PC-3 (cell line): Measurements from ENCODE around the gene HECTD1. TPM values are rescaled to one million over a fixed set of nuclear protein-coding genes. Genes with fewer than 3 reads are reported as not detected.

Source experiments
- ATAC-seq: fragments of 200-7000 bp; cut with Tn5 transposase; 2 replicates; pipeline ENCODE4 v1.9.1; 2020; ENCODE audit warnings: mild to moderate bottlenecking, moderate library complexity
- BruUV-seq: library from RNA; stranded (reverse); fragments of 400-500 nt; replicated peaks from 2 replicates; lab custom pipeline; 2021; lab: Mats Ljungman, UMichigan
- CTCF ChIA-PET: fragments of 300-600 bp; sonication (Branson Sonifier 250); formaldehyde crosslinking; loops from one replicate; lab custom pipeline; 2022; ENCODE audit warnings: antibody characterized with exemption; lab: Charles Lee
- POLR2A ChIA-PET: fragments of 300-600 bp; sonication (Branson Sonifier 250); formaldehyde crosslinking; loops from one replicate; lab custom pipeline; 2022; ENCODE audit warnings: antibody characterized with exemption; ENCODE audit not compliant: unreplicated experiment; lab: Charles Lee
- DNase-seq: peaks from one replicate; pipeline ENCODE4 v3.0.0-alpha.2; 2015
- H2AFZ ChIP-seq: fragments of 300-600 bp; sonication (generic); 2 replicates; pipeline ENCODE4 v1.6.0; 2016; ENCODE audit warnings: antibody characterized with exemption, low read length
- H3F3A ChIP-seq: fragments of 300-600 bp; sonication (generic); one replicate; pipeline ENCODE4 v1.6.0; 2017; ENCODE audit warnings: antibody characterized with exemption, low read length, control low read depth, mild to moderate bottlenecking; ENCODE audit not compliant: unreplicated experiment
- H3K27ac ChIP-seq: fragments of 300-600 bp; sonication (generic); 2 replicates; pipeline ENCODE4 v1.5.1; 2016; ENCODE audit warnings: mild to moderate bottlenecking, low read length
- H3K27me3 ChIP-seq: fragments of 300-600 bp; sonication (generic); 2 replicates; pipeline ENCODE4 v1.6.1; 2016; ENCODE audit warnings: low read length, mixed read lengths
- H3K36me3 ChIP-seq: fragments of 300-600 bp; sonication (generic); 2 replicates; pipeline ENCODE4 v1.6.1; 2016; ENCODE audit warnings: low read depth, mixed run types, low read length, mixed read lengths
- H3K4me1 ChIP-seq: fragments of 300-600 bp; sonication (generic); 2 replicates; pipeline ENCODE4 v1.5.1; 2016; ENCODE audit warnings: low read length; ENCODE audit not compliant: insufficient read depth
- H3K4me2 ChIP-seq: fragments of 300-600 bp; sonication (generic); 2 replicates; pipeline ENCODE4 v1.6.0; 2016; ENCODE audit warnings: low read length
- H3K4me3 ChIP-seq: fragments of 300-600 bp; sonication (generic); 2 replicates; pipeline ENCODE4 v1.5.1; 2016; ENCODE audit warnings: mild to moderate bottlenecking, low read length, mixed read lengths
- H3K79me2 ChIP-seq: fragments of 300-600 bp; sonication (generic); 2 replicates; pipeline ENCODE4 v1.6.1; 2017; ENCODE audit warnings: low read length, mixed read lengths
- H3K9ac ChIP-seq: fragments of 300-600 bp; sonication (generic); 2 replicates; pipeline ENCODE4 v1.6.0; 2016; ENCODE audit warnings: mild to moderate bottlenecking, low read length
- H3K9me2 ChIP-seq: fragments of 300-600 bp; sonication (generic); replicated peaks from 2 replicates; pipeline ENCODE4 v1.6.1; 2016; ENCODE audit warnings: mixed run types, low read length, mixed read lengths
- H3K9me3 ChIP-seq: fragments of 300-600 bp; sonication (generic); 2 replicates; pipeline ENCODE4 v1.6.1; 2016; ENCODE audit warnings: low read length, mixed read lengths
- H4K20me1 ChIP-seq: fragments of 300-600 bp; sonication (generic); 2 replicates; pipeline ENCODE4 v1.6.1; 2016; ENCODE audit warnings: low read length, mixed read lengths
- EZH2 ChIP-seq: fragments of 300-600 bp; sonication (generic); IDR thresholded peaks from one replicate; pipeline ENCODE4 v1.6.1; 2017; ENCODE audit warnings: antibody characterized with exemption, mild to moderate bottlenecking, low read length; ENCODE audit not compliant: unreplicated experiment
- EZH2phosphoT487 ChIP-seq: fragments of 300-600 bp; sonication (generic); IDR thresholded peaks from 2 replicates; pipeline ENCODE4 v1.6.1; 2018; ENCODE audit warnings: mild to moderate bottlenecking, antibody characterized with exemption, low read length, borderline replicate concordance
- intact Hi-C: fragments of 100-400 bp; cut with micrococcal nuclease; formaldehyde crosslinking; loops from 2 replicates; pipeline ENCODE4 v1.9.0; 2023
- total RNA-seq: library from RNA; depleted of rRNA; stranded (reverse); fragments of >200 nt; gene quantifications from 2 replicates; pipeline ENCODE4 v1.2.3, GENCODE V29; 2014
- TF ChIP-seq, protein P1 (sequence below): fragments of 300-600 bp; sonication (generic); conservative IDR thresholded peaks from 2 replicates; pipeline ENCODE4 v1.5.1; 2017; ENCODE audit warnings: antibody characterized with exemption, low read depth, mild to moderate bottlenecking, low read length

Gene HECTD1
- total RNA-seq, 1 experiment from 2014 or later: 152 TPM

DNA sequence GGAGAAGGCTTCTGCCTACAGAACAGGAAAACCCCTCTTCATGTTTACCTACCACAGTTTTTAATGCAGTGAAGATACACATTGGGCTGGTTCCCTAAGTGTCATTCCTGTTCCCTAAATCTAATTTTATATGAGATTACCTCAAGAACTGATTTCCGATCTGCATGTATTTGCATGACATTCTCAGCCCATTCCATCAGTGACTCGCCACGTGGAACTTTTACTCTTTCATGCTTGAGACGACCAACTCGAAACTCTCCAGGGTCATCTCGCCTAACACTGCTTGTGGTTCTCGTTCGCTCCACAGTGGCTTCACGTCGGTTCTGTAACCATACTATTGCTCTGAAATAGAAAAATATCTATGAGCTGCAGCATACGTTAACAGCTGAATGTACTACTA is 98.3 kb downstream of the HECTD1 start:
- Histone ChIP-seq H4K20me1 (no peaks in the 10 kb centered on the region), H2AFZ (no peak overlapping the region), H3K27ac (no peak overlapping the region), H3K79me2 (no peaks in the 10 kb centered on the region), H3K4me3 (no peak overlapping the region), H3K36me3 (peaks cover 64% of the 10 kb centered on the region), H3K4me1 (no peaks in the 10 kb centered on the region), H3K9me2 (no peaks in the 10 kb centered on the region), H3K4me2 (no peak overlapping the region), H3F3A (no peaks in the 10 kb centered on the region), H3K27me3 (no peaks in the 10 kb centered on the region), H3K9me3 (no peaks in the 10 kb centered on the region), H3K9ac (no peak overlapping the region)
- POLR2A ChIA-PET: no interaction called here
- ATAC-seq (no peak), DNase-seq (no peak)
- CTCF ChIA-PET: no interaction called here
- intact Hi-C loops: no loop called here
- TF ChIP-seq, protein P1, sequence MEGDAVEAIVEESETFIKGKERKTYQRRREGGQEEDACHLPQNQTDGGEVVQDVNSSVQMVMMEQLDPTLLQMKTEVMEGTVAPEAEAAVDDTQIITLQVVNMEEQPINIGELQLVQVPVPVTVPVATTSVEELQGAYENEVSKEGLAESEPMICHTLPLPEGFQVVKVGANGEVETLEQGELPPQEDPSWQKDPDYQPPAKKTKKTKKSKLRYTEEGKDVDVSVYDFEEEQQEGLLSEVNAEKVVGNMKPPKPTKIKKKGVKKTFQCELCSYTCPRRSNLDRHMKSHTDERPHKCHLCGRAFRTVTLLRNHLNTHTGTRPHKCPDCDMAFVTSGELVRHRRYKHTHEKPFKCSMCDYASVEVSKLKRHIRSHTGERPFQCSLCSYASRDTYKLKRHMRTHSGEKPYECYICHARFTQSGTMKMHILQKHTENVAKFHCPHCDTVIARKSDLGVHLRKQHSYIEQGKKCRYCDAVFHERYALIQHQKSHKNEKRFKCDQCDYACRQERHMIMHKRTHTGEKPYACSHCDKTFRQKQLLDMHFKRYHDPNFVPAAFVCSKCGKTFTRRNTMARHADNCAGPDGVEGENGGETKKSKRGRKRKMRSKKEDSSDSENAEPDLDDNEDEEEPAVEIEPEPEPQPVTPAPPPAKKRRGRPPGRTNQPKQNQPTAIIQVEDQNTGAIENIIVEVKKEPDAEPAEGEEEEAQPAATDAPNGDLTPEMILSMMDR: no peak
- no peak for TF ChIP-seq EZH2
- TF ChIP-seq EZH2phosphoT487: no peak
- no TSS peak for BruUV-seq

DNA sequence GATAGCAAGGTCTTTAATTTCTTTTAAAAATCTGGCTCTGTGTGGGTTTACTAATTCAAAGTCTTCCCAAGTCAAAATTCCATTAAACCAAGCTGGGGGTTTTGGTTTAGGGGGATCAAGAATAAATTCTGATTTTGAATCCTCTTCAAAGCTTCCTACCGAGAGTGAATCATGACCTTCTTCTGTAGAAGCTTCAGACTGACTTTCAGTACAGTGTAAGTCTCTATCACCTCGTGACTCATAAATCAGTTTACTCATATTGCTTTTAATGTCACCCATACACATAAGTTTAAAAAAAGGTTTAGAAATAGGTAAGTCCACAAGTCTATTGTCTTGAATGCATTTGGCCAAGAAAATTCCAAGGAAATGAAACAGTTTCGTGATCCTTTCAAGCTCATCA is 100.8 kb downstream of the HECTD1 start:
- Histone ChIP-seq H3K4me2 (no peak overlapping the region), H3K9me3 (no peaks in the 10 kb centered on the region), H3K9ac (no peak overlapping the region), H3K4me1 (no peaks in the 10 kb centered on the region), H3K27me3 (no peaks in the 10 kb centered on the region), H3F3A (no peaks in the 10 kb centered on the region), H2AFZ (no peak overlapping the region), H3K27ac (no peak overlapping the region), H3K9me2 (no peaks in the 10 kb centered on the region), H3K36me3 (peaks cover 59% of the 10 kb centered on the region), H3K4me3 (no peak overlapping the region), H3K79me2 (no peaks in the 10 kb centered on the region), H4K20me1 (no peaks in the 10 kb centered on the region)
- peak; percentile 27 for DNase-seq
- POLR2A ChIA-PET: interaction anchor here (0.6 kb wide), 1 partner anchor 99 kb away, joined by 3 read pairs; no protein-coding TSS in a partner anchor
- CTCF ChIA-PET: no interaction called here
- intact Hi-C loops: no loop called here
- peak; percentile 56 for ATAC-seq
- TSS peak; percentile 59 for BruUV-seq
- TF ChIP-seq, protein P1: no peak
- TF ChIP-seq EZH2: no peak
- TF ChIP-seq EZH2phosphoT487: no peak

- H3K27ac ChIP-seq: no peak overlapping the region
- intact Hi-C loops: no loop called here
- H3K9ac ChIP-seq: no peak overlapping the region
- H3K27me3 ChIP-seq: no peaks in the 10 kb centered on the region
- ATAC-seq (no peak), DNase-seq (no peak)
- TF ChIP-seq EZH2phosphoT487 (no peak), EZH2 (no peak)
- TF ChIP-seq, protein P1: no peak
- no peak overlapping the region for H3K4me2 ChIP-seq
- BruUV-seq: TSS peak; percentile 7
- H3K4me1 ChIP-seq: no peaks in the 10 kb centered on the region
- H2AFZ ChIP-seq: no peak overlapping the region
- H3K9me2 ChIP-seq: no peaks in the 10 kb centered on the region
- H3K79me2 ChIP-seq: no peaks in the 10 kb centered on the region
- H3K9me3 ChIP-seq: no peaks in the 10 kb centered on the region
- H4K20me1 ChIP-seq: no peaks in the 10 kb centered on the region
- peaks cover 36% of the 10 kb centered on the region for H3K36me3 ChIP-seq
- CTCF ChIA-PET: no interaction called here
- no peak overlapping the region for H3K4me3 ChIP-seq
- POLR2A ChIA-PET: no interaction called here
- no peaks in the 10 kb centered on the region for H3F3A ChIP-seq
Measured at GRCh38 chr14:31097081-31097480, 110.5 kb downstream of the HECTD1 start.
